H1 (cell line): ENCODE measurements around the gene SLC2A2. TPM values are rescaled to one million over a fixed set of nuclear protein-coding genes. Genes with fewer than 3 reads are reported as not detected.

Source experiments
- CTCF ChIA-PET: fragments of 300-600 bp; sonication (Branson Sonifier 250); formaldehyde crosslinking; loops from one replicate; lab custom pipeline; 2021; ENCODE audit not compliant: partially characterized antibody; lab: Charles Lee
- POLR2A ChIA-PET: fragments of 300-600 bp; sonication (Branson Sonifier 250); formaldehyde crosslinking; loops from one replicate; lab custom pipeline; 2021; ENCODE audit warnings: inconsistent platforms; ENCODE audit not compliant: partially characterized antibody; lab: Charles Lee
- DNase-seq, 2 experiments: peaks; one replicate each; pipeline versions ENCODE4 v3.0.0 to v3.0.0-alpha.2; 2010 to 2022; ENCODE audit warnings: low spot score in 2 of 2, low read depth in 1 of 2, mixed read lengths in 1 of 2
- FAIRE-seq: peaks from 2 replicates; lab custom pipeline; 2011; peaks lifted over from hg19 to GRCh38; lab: Jason Lieb, UNC
- H2AFZ ChIP-seq: 2 replicates; pipeline ENCODE4 v1.8.1; 2012; ENCODE audit warnings: low read length, inconsistent platforms
- H2AK5ac ChIP-seq: 2 replicates; pipeline ENCODE4 v1.6.1; 2013; ENCODE audit warnings: low read depth, low read length
- H2BK120ac ChIP-seq: replicated peaks from 2 replicates; pipeline ENCODE3; 2013; ENCODE audit warnings: low read depth, low read length, inconsistent platforms
- H2BK12ac ChIP-seq: 2 replicates; pipeline ENCODE4 v1.6.1; 2013; ENCODE audit warnings: low read depth, low read length
- H2BK15ac ChIP-seq: 2 replicates; pipeline ENCODE4 v1.6.1; 2013; ENCODE audit warnings: low read length
- H2BK20ac ChIP-seq: 2 replicates; pipeline ENCODE4 v1.6.1; 2013; ENCODE audit warnings: low read length
- H2BK5ac ChIP-seq: 2 replicates; pipeline ENCODE4 v1.6.1; 2013; ENCODE audit warnings: low read depth, low read length
- H3K14ac ChIP-seq: 2 replicates; pipeline ENCODE4 v1.6.1; 2013; ENCODE audit warnings: inconsistent platforms; ENCODE audit not compliant: insufficient read length
- H3K18ac ChIP-seq: 2 replicates; pipeline ENCODE4 v1.6.1; 2013; ENCODE audit warnings: low read length; ENCODE audit errors: extremely low read depth
- H3K23ac ChIP-seq: 2 replicates; pipeline ENCODE4 v1.6.1; 2013; ENCODE audit warnings: inconsistent platforms; ENCODE audit not compliant: insufficient read length
- H3K23me2 ChIP-seq: 2 replicates; pipeline ENCODE4 v1.6.1; 2013; ENCODE audit warnings: low read depth, low read length
- H3K27ac ChIP-seq: 2 replicates; pipeline ENCODE4 v1.6.1; 2011; ENCODE audit warnings: low read depth, low read length, inconsistent platforms
- H3K27me3 ChIP-seq, 4 experiments: replicated peaks in 1 of 4; 1 replicate in 1 of 4; 2 replicates in 3 of 4; pipeline versions ENCODE4 v1.6.1 to v1.8.1; 2011 to 2013; ENCODE audit warnings: low read length in 3 of 4, mild to moderate bottlenecking in 3 of 4, inconsistent platforms in 2 of 4, mixed read lengths in 2 of 4, moderate library complexity in 1 of 4; ENCODE audit not compliant: control insufficient read depth in 3 of 4, insufficient read depth in 3 of 4; ENCODE audit errors: extremely low read depth in 1 of 4
- H3K36me3 ChIP-seq, 4 experiments: 2 replicates each; pipeline versions ENCODE4 v1.6.1 to v1.8.1; 2011 to 2013; ENCODE audit warnings: mild to moderate bottlenecking in 4 of 4, low read length in 3 of 4, moderate library complexity in 2 of 4, control low read depth in 1 of 4, inconsistent platforms in 1 of 4; ENCODE audit not compliant: insufficient read depth in 4 of 4, control insufficient read depth in 2 of 4
- H3K4ac ChIP-seq: replicated peaks from 2 replicates; pipeline ENCODE3; 2013; ENCODE audit warnings: low read length, low read depth, mixed read lengths, inconsistent platforms; ENCODE audit not compliant: insufficient read length
- H3K4me1 ChIP-seq, 4 experiments: replicated peaks in 1 of 4; 1 replicate in 1 of 4; 2 replicates in 3 of 4; pipeline versions ENCODE4 v1.6.1 to v1.8.1; 2011 to 2013; ENCODE audit warnings: low read length in 3 of 4, inconsistent platforms in 2 of 4, mixed read lengths in 1 of 4; ENCODE audit not compliant: insufficient read depth in 4 of 4, control insufficient read depth in 3 of 4
- H3K4me2 ChIP-seq, 2 experiments: 2 replicates each; pipeline versions ENCODE4 v1.6.1 to v1.8.1; 2011 to 2013; ENCODE audit warnings: low read depth in 2 of 2, low read length in 2 of 2, control low read depth in 1 of 2, inconsistent platforms in 1 of 2, mild to moderate bottlenecking in 1 of 2; ENCODE audit not compliant: insufficient read depth in 1 of 2
- H3K4me3 ChIP-seq, 4 experiments: fragments of 200-600, 300-600 bp in 1 of 4; sonication (generic), shearing (Covaris generic), sonication (Bioruptor Twin) in 1 of 4; 2 replicates each; pipeline versions ENCODE4 v1.5.1 to v1.8.1; 2011 to 2016; ENCODE audit warnings: low read length in 4 of 4, low read depth in 3 of 4, control low read depth in 2 of 4, inconsistent platforms in 2 of 4, mild to moderate bottlenecking in 2 of 4, mixed read lengths in 1 of 4, moderate library complexity in 1 of 4; ENCODE audit not compliant: insufficient read depth in 2 of 4; ENCODE audit errors: extremely low read depth in 1 of 4
- H3K56ac ChIP-seq: replicated peaks from 2 replicates; pipeline ENCODE3; 2013; ENCODE audit warnings: low read depth, mild to moderate bottlenecking, mixed read lengths, low read length, inconsistent platforms; ENCODE audit not compliant: insufficient read length
- H3K79me1 ChIP-seq: 2 replicates; pipeline ENCODE4 v1.6.1; 2013; ENCODE audit warnings: low read depth, low read length, control low read depth
- H3K79me2 ChIP-seq, 2 experiments: 2 replicates each; pipeline versions ENCODE4 v1.6.1 to v1.8.1; 2012 to 2013; ENCODE audit warnings: low read length in 2 of 2, mild to moderate bottlenecking in 2 of 2, inconsistent platforms in 1 of 2; ENCODE audit not compliant: insufficient read depth in 2 of 2, control insufficient read depth in 1 of 2
- H3K9ac ChIP-seq, 4 experiments: replicated peaks in 1 of 4; 1 replicate in 1 of 4; 2 replicates in 3 of 4; pipeline versions ENCODE4 v1.6.1 to v1.8.1; 2011 to 2013; ENCODE audit warnings: low read depth in 3 of 4, low read length in 3 of 4, control low read depth in 2 of 4, mild to moderate bottlenecking in 2 of 4, moderate library complexity in 2 of 4, inconsistent platforms in 1 of 4; ENCODE audit errors: extremely low read depth in 1 of 4
- H3K9me3 ChIP-seq, 2 experiments: 2 replicates each; pipeline versions ENCODE4 v1.6.1 to v1.8.1; 2012 to 2013; ENCODE audit warnings: mild to moderate bottlenecking in 2 of 2, moderate library complexity in 2 of 2, control low read depth in 1 of 2, inconsistent platforms in 1 of 2, low read depth in 1 of 2, low read length in 1 of 2, mixed read lengths in 1 of 2; ENCODE audit not compliant: insufficient read depth in 2 of 2
- H4K20me1 ChIP-seq, 2 experiments: replicated peaks in 1 of 2; 2 replicates each; pipeline versions ENCODE3 to v1.8.1; 2011 to 2013; ENCODE audit warnings: inconsistent platforms in 2 of 2, low read length in 2 of 2, mild to moderate bottlenecking in 1 of 2; ENCODE audit not compliant: insufficient read depth in 2 of 2, control insufficient read depth in 1 of 2
- H4K5ac ChIP-seq: 2 replicates; pipeline ENCODE4 v1.6.1; 2013; ENCODE audit warnings: low read length, low read depth, mixed read lengths, inconsistent platforms; ENCODE audit not compliant: insufficient read length
- H4K8ac ChIP-seq: 2 replicates; pipeline ENCODE4 v1.8.0; 2013; ENCODE audit warnings: mild to moderate bottlenecking, moderate library complexity, low read length, inconsistent platforms; ENCODE audit not compliant: insufficient read depth; ENCODE audit errors: extremely low read depth
- H4K91ac ChIP-seq: replicated peaks from 2 replicates; pipeline ENCODE3; 2013; ENCODE audit warnings: low read length, mixed read lengths, inconsistent platforms; ENCODE audit not compliant: insufficient read length
- CREB1 ChIP-seq: IDR thresholded peaks from 2 replicates; pipeline ENCODE4 v1.6.1; 2012; ENCODE audit warnings: inconsistent platforms
- EZH2 ChIP-seq: fragments of 200-600 bp; sonication (generic); IDR thresholded peaks from 2 replicates; pipeline ENCODE4 v1.7.1; 2012; ENCODE audit warnings: low read depth, mild to moderate bottlenecking, moderate library complexity, low read length, inconsistent platforms; ENCODE audit not compliant: severe bottlenecking
- HDAC2 ChIP-seq, 2 experiments: fragments of 300-600 bp in 1 of 2; sonication (generic) in 1 of 2; IDR thresholded peaks; 2 replicates each; pipeline ENCODE4 v1.6.1; 2011 to 2012; ENCODE audit warnings: low read depth in 2 of 2, low read length in 2 of 2, mild to moderate bottlenecking in 2 of 2, moderate library complexity in 2 of 2, borderline replicate concordance in 1 of 2, inconsistent platforms in 1 of 2
- HDAC6 ChIP-seq: IDR thresholded peaks from one replicate; pipeline ENCODE4 v1.7.1; 2012; ENCODE audit warnings: low read depth, mild to moderate bottlenecking, inconsistent platforms, low read length, moderate library complexity
- NANOG ChIP-seq: IDR thresholded peaks from 2 replicates; pipeline ENCODE4 v1.6.1; 2011; ENCODE audit warnings: low read length, low read depth, mild to moderate bottlenecking, inconsistent platforms; ENCODE audit not compliant: insufficient read depth, poor library complexity, severe bottlenecking
- SIX5 ChIP-seq: IDR thresholded peaks from 2 replicates; pipeline ENCODE4 v1.6.1; 2011; ENCODE audit warnings: mild to moderate bottlenecking, low read depth, low read length
- TAF1 ChIP-seq: IDR thresholded peaks from 2 replicates; pipeline ENCODE4 v1.6.1; 2011; ENCODE audit warnings: mild to moderate bottlenecking, low read depth, low read length
- WGBS, 2 experiments: shearing (Covaris generic) in 1 of 2; methylation state at CpG; one replicate each; pipeline versions ENCODE4 v1.1.6 to v1.1.7; 2013 to 2015; ENCODE audit warnings: low lambda C conversion rate in 2 of 2, mixed read lengths in 2 of 2, inconsistent platforms in 1 of 2, low coverage in 1 of 2, missing lambda C conversion rate in 1 of 2; ENCODE audit not compliant: insufficient replicate concordance in 2 of 2, insufficient coverage in 1 of 2, insufficient read length in 1 of 2; ENCODE audit errors: extremely low coverage in 1 of 2, missing lambda C conversion rate in 1 of 2; 5-methylcytosine and 5-hydroxymethylcytosine counted together
- polyA plus RNA-seq, 7 experiments: library from polyadenylated mRNA; depleted of rRNA in 3 of 7; stranded (reverse) in 5 of 7; unstranded in 2 of 7; fragments of >200 nt in 5 of 7; fragments of 200-250 nt in 2 of 7; gene quantifications; 1 replicate in 5 of 7; 2 replicates in 1 of 7; 4 replicates in 1 of 7; pipeline versions ENCODE4 v1.2.1 to v1.2.3, GENCODE V29; 2011 to 2013; ENCODE audit warnings: missing spikeins in 2 of 7, mixed read lengths in 2 of 7
- total RNA-seq: library from RNA; stranded (reverse); fragmentation: NEBNext Ultra II Directional; extraction: Animal tissue kit (Norgen Biotek cat#: 25700); gene quantifications from 2 replicates; pipeline ENCODE4 v1.2.1, GENCODE V29; 2021

SLC2A2 gene
- total and polyA plus RNA-seq, 2 of the 8 experiments (the other 6 are each of a cell fraction or from before 2014, with no cell fraction given): not detected

DNA sequence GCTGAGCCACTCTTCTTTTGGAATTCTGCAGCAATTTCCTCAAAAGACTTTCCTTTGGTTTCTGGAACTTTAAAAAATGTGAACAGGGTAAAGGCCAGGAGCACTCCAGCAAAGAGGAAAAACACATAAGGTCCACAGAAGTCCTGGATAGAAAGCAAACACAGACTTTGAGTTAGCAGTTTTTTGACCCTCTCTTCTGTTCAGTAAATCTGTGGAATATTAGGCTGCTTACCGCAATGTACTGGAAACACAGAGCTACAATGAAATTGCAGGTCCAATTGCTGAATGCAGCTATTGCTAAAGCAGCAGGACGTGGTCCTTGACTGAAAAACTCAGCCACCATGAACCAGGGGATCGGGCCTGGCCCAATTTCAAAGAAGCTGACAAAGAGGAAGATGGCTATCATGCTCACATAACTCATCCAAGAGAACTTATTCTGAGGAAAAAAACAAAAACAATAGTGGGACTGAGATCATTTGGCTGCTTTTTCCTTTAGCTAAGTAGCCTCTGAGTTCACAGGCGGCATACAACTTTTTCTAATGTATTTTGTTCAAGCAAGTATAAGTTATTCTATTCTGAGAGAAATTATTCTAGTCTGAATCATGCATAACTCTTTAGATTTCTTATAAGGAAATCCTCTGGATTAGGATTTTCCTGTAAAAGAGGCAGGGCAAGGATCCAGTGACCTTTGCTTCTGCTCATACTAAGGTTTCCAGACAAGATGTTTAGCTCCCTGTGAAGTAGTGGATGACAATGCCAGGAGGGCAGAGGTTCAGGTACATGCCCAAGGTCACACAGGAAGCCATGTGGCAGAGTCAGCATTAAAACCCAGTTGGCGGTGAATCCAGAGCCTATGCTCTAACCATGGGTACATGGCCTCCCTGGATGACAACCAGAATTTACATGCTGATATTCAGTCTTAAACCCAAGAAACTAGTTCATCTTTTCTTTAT, 28.3 kb downstream of the SLC2A2 start:
- FAIRE-seq: no peak
- peak overlapping the region; percentile 63; the same call in 1 of the 2 replicates for H2AFZ ChIP-seq
- TF ChIP-seq HDAC2 (IDR thresholded peaks at IDR 0.05; ENCODE audit: borderline replicate concordance in 1 of 2, low read depth in 2 of 2, low read length in 2 of 2): no peak
- TF ChIP-seq TAF1: no peak
- no peak for TF ChIP-seq HDAC6
- no peak for TF ChIP-seq EZH2
- no peak for TF ChIP-seq NANOG
- no peak for TF ChIP-seq SIX5
- TF ChIP-seq CREB1: no peak
- TF ChIP-seq, all 59 proteins: peak for 0

More for the DNA sequence above, 28.3 kb downstream of the SLC2A2 start:
- Histone ChIP-seq H3K79me1 (no peaks in the 10 kb centered on the region), H2BK15ac (no peak overlapping the region), H3K56ac (no peak overlapping the region), H3K27me3 (no peaks in the 10 kb centered on the region), H2BK120ac (no peak overlapping the region), H4K20me1 (no peaks in the 10 kb centered on the region), H3K18ac (no peak overlapping the region), H3K4me2 (no peak overlapping the region), H3K23ac (no peak overlapping the region), H3K4me3 (no peak overlapping the region), H3K36me3 (no peaks in the 10 kb centered on the region), H3K9ac (no peak overlapping the region), H3K4me1 (no peaks in the 10 kb centered on the region), H3K4ac (no peak overlapping the region), H3K14ac (no peak overlapping the region), H3K23me2 (no peaks in the 10 kb centered on the region), H2BK5ac (no peak overlapping the region), H4K8ac (no peak overlapping the region), H3K79me2 (no peaks in the 10 kb centered on the region), H4K5ac (no peak overlapping the region), H3K9me3 (no peaks in the 10 kb centered on the region), H4K91ac (no peak overlapping the region), H2AK5ac (no peak overlapping the region), H2BK12ac (no peak overlapping the region), H2BK20ac (no peak overlapping the region), H3K27ac (no peak overlapping the region)
- 87% methylated on average over 5 of the region's 5 CpGs; no CpG with 5 or more reads in 1 of the 2 experiments for WGBS, 2 experiments
- CTCF ChIA-PET: interaction anchor here (1.3 to 2.4 kb wide), 3 partner anchors 10 to 21 kb away, joined by 4 to 6 read pairs (median 6); no protein-coding TSS in a partner anchor
- DNase-seq: no peak
- POLR2A ChIA-PET: no interaction called here
